Mucosa of stomach (tissue), 1 donor: ENCODE results near the gene LIPI.

Source experiments
- H3K27me3 ChIP-seq: one replicate; pipeline ENCODE4 v1.7.0; 2013; ENCODE audit warnings: mild to moderate bottlenecking, low read length; ENCODE audit not compliant: control insufficient read depth, insufficient read depth
- H3K36me3 ChIP-seq: one replicate; pipeline ENCODE4 v1.7.0; 2013; ENCODE audit warnings: low read length; ENCODE audit not compliant: control insufficient read depth, insufficient read depth
- H3K4me1 ChIP-seq: one replicate; pipeline ENCODE4 v1.7.0; 2013; ENCODE audit warnings: mild to moderate bottlenecking, low read length; ENCODE audit not compliant: control insufficient read depth, insufficient read depth
- H3K4me3 ChIP-seq: one replicate; pipeline ENCODE4 v1.7.0; 2013; ENCODE audit warnings: low read length
- H3K9ac ChIP-seq: one replicate; pipeline ENCODE4 v1.7.0; 2013; ENCODE audit warnings: mild to moderate bottlenecking, low read length, moderate library complexity
- H3K9me3 ChIP-seq: one replicate; pipeline ENCODE4 v1.7.0; 2013; ENCODE audit warnings: mild to moderate bottlenecking, low read length, moderate library complexity; ENCODE audit not compliant: control insufficient read depth
- donor health status: Pancreatic carcinoma.

Gene LIPI

DNA sequence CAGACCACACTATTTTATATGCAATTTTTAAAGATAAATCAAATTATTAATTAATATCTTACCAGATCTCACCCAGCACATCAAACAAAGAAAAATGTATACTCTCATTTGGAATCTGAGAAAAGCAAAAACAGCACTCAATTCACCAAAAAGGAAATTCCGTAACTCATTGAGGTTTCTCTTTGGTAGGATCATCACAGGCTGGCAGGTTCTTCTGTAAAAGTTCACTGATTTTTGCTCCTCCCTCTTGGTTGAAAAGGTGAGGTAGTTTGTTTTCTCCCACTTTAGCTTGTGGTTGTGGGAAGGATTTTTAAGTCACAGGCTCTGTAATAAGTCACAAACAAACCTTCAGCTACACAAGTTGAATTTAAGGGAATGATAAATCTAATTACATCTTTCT is at the start of gene LIPI:
LIPI (minus strand) TSS at position 218 of the 400 bp plus-strand sequence; CDS start at position 108, 110 bp downstream.
- Histone ChIP-seq H3K4me1 (no peaks in the 10 kb centered on the region), H3K9me3 (no peaks in the 10 kb centered on the region), H3K27me3 (no peaks in the 10 kb centered on the region), H3K36me3 (no peaks in the 10 kb centered on the region), H3K9ac (no peak within 1 kb of the TSS), H3K4me3 (no peak within 1 kb of the TSS)

DNA sequence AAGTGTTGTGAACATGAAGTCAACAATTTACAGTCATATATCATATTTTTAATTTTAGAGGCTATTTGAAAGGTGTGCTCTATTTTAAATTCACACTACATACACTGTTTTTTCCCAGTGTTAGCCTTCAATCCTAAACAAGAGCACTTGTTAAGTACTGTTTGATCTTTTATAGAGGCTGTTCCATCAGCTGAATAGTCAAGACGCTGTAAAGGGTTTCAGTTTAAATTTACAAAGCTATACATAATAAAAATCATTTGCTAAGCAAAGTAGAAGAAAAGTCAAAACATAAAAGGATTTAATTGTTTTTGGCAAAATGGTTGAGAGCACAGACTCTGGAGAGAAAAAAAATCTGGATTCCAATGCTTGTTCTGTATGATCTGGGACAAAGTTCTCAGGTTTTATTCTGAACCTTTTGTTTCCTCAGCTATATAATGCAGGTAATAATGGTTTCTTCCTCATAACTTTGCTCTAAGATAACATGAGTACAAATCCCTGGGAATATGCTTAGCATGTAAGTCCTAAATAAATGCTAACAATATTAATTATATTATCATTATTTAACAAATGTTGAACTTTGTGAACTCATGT is 49.5 kb upstream of the LIPI start:
- H3K9ac ChIP-seq, result no peak overlapping the region
- no peaks in the 10 kb centered on the region for H3K9me3 ChIP-seq
- no peaks in the 10 kb centered on the region for H3K36me3 ChIP-seq
- H3K27me3 ChIP-seq, result no peaks in the 10 kb centered on the region
- H3K4me3 ChIP-seq, result peak overlapping the region; percentile 22
- H3K4me1 ChIP-seq, result peaks cover 12% of the 10 kb centered on the region

DNA sequence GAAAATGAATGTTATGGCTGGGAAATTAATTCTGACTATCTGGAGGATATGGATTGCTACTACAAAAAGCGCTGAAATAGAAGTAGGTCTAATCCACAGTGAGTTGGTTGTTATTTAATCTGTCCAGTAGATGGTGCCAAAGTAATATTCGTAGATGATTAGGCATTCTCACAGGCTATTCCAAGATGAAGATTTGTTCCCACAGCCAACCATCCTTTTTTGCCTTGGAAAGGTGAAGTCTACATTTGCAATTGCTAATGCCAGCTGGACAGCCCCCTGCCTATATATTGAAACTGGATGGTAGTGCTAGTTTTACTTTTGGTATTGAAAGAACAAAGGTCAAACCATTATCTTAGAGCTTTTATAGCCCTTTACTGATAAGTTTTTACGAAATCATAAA is 49.0 kb upstream of the LIPI start:
- Histone ChIP-seq H3K4me3 (peak overlapping the region; percentile 22), H3K9me3 (no peaks in the 10 kb centered on the region), H3K9ac (no peak overlapping the region), H3K36me3 (no peaks in the 10 kb centered on the region), H3K4me1 (peaks cover 12% of the 10 kb centered on the region), H3K27me3 (no peaks in the 10 kb centered on the region)

DNA sequence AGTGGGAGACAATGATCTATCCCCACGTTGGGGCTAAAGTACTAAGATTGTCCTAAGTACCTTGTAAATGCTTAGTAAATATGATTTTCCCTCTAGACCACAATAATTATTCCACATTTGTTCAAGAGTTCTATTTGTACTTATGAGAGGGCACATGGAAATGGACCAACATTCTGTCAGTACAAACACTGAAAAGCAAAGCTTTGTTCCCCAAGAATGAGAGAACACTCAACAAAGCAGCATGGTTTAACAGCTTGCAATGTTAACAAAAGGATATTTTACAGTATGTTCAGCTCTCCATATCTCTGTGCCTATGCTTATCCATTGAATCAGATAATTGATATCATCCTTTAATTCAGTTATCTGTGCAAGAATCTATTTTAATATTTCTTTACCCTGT is 40.6 kb upstream of the LIPI start:
- Histone ChIP-seq H3K4me3 (no peak overlapping the region), H3K4me1 (no peaks in the 10 kb centered on the region), H3K9me3 (no peaks in the 10 kb centered on the region), H3K36me3 (no peaks in the 10 kb centered on the region), H3K9ac (no peak overlapping the region), H3K27me3 (no peaks in the 10 kb centered on the region)

DNA sequence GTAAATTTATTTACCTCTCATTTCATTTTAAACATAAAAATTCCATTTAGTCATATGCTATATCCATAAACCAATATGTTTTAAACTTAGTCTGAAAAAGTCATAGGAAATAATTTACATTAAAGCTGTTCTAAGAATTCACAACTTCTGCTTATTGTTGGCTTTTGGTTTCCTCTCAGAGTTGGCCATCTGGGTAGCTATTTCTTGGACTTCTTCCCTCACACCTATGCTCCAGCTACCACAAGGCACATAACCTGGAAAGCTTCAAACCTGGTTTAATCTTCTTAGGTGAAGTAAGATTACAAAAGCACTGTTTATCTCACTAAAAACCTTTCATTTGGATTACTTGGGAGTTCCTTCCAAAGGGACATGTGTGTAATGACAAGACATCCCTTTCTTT is 35.0 kb upstream of the LIPI start:
- no peaks in the 10 kb centered on the region for H3K27me3 ChIP-seq
- H3K36me3 ChIP-seq, result no peaks in the 10 kb centered on the region

DNA sequence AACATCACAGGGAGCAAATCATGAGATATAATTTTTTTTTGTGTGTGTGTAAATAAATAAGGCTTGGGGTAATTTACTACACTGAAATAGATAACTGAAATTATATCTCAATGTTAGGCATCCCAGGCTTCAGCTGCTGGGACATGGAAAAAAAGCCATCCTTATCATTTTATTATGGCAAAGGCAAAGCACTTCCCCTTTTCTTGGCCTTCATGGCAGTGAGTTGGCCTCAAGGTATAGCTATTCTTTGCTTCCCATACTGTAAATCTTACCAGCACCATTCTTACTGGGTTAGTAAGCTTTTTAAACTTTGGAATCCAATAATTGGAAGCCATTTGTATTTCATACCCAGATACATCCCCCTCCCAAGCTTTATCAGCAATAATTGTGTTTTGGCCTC is 34.2 kb upstream of the LIPI start:
- H3K27me3 ChIP-seq, result no peaks in the 10 kb centered on the region
- H3K4me3 ChIP-seq, result no peak overlapping the region
- no peak overlapping the region for H3K9ac ChIP-seq
- no peaks in the 10 kb centered on the region for H3K36me3 ChIP-seq
- no peaks in the 10 kb centered on the region for H3K9me3 ChIP-seq
- H3K4me1 ChIP-seq, result no peaks in the 10 kb centered on the region

More for the DNA sequence above, 35.0 kb upstream of the LIPI start:
- Histone ChIP-seq H3K9ac (no peak overlapping the region), H3K9me3 (no peaks in the 10 kb centered on the region), H3K4me3 (no peak overlapping the region), H3K4me1 (no peaks in the 10 kb centered on the region)

DNA sequence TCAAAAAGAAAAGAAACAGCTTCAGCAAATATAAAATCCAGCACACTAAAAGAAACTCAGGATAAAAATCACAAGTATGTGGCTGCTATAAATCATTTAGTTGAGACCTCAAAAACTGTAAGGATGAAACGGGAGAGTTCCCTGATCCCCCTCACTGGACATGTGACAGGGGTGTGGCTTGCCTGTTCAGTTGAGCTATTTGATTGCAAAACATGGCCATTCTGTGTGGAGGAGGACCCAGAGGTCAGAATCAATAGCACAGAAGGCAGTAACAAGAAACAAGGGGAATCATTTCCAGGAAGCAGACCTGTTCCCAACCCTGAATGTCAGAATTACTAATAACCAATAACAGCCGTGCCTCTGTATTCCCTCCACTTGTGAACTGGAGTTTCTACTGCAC is 33.1 kb upstream of the LIPI start:
- H3K9me3 ChIP-seq, result no peaks in the 10 kb centered on the region
- no peak overlapping the region for H3K9ac ChIP-seq
- no peaks in the 10 kb centered on the region for H3K36me3 ChIP-seq
- H3K27me3 ChIP-seq, result no peaks in the 10 kb centered on the region
- no peaks in the 10 kb centered on the region for H3K4me1 ChIP-seq
- no peak overlapping the region for H3K4me3 ChIP-seq

DNA sequence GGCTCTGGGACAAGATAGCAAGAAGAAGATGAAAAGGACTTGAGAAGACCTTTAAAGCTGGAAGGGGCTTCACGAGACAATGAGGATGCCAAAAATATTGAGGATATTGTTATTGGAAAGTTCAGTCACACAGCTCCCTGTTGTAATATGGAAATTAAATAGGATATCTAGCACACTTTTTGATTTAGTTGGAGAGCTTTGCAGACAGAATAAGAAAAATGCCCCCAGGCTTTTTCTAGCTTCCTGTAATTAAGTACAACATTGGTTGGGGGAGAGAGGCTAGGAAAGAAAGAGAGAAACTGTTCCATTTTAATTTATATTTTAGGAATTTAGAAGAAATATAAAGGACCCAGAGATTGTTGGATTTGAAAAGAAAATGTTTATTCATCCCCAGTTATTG is 32.7 kb upstream of the LIPI start:
- no peaks in the 10 kb centered on the region for H3K9me3 ChIP-seq
- no peak overlapping the region for H3K4me3 ChIP-seq
- no peaks in the 10 kb centered on the region for H3K36me3 ChIP-seq
- H3K27me3 ChIP-seq, result no peaks in the 10 kb centered on the region
- H3K9ac ChIP-seq, result no peak overlapping the region
- no peaks in the 10 kb centered on the region for H3K4me1 ChIP-seq

DNA sequence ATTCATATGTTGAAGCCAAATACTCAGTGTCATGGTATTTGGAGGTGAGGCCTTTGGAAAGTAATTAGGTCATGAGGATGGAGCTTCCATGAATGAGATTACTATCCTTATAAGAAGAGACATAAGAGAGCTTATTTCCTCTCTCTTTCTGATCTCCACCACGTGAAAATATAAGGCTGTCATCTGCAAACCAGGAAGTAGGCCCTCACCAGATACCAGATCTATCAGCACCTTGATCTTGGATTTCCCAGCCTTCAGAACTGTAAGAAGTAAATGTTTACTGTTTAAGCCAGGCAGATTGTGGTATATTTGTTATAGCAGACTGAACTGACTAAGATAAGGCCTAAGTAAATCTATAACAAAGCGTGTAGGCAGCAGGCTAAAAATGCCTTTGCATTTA is 30.5 kb upstream of the LIPI start:
- no peaks in the 10 kb centered on the region for H3K4me1 ChIP-seq
- H3K9me3 ChIP-seq, result no peaks in the 10 kb centered on the region
- no peaks in the 10 kb centered on the region for H3K27me3 ChIP-seq
- no peak overlapping the region for H3K9ac ChIP-seq
- H3K36me3 ChIP-seq, result no peaks in the 10 kb centered on the region
- H3K4me3 ChIP-seq, result no peak overlapping the region

DNA sequence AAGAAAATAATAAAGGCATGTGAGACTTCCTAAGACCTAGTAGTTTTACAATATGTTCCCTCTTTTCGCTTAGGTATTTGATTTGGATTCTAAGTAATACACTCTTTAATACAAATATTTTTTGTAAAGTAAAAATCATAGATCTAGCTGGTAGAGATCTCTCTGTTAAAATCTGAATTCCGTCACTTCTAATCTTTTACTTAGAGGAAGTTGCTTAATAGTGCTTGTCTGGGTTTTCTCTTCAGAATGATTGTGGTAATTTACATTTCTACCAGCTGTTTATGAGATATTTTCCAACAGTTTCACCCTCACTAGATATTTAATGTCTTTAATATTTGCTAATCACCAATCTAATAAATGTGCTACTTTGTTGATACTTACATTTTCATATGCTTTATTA is 28.5 kb upstream of the LIPI start:
- Histone ChIP-seq H3K9me3 (no peaks in the 10 kb centered on the region), H3K9ac (no peak overlapping the region), H3K4me3 (no peak overlapping the region)

DNA sequence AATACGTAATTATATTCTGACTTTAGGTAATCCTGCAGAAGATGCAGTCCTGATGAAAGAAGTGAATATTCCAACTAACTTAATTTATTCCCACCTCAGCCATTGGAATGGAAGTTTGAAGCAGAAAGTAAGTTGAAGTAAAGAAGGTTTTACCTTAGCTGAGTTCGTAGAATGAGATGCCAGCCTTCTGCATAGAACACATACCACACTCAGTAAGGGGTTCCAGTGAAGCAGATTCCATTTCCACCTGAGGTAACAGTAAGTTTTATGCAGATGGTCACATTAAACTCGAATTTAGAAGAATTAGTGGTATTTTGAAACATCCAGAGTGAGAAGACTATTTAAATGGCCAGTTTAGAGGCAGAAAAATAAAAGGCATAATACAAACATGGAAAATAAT is 25.4 kb upstream of the LIPI start:
- H3K4me3 ChIP-seq, result no peak overlapping the region
- no peaks in the 10 kb centered on the region for H3K9me3 ChIP-seq
- no peaks in the 10 kb centered on the region for H3K4me1 ChIP-seq
- H3K27me3 ChIP-seq, result no peaks in the 10 kb centered on the region
- no peak overlapping the region for H3K9ac ChIP-seq
- H3K36me3 ChIP-seq, result no peaks in the 10 kb centered on the region

More for the DNA sequence above, 28.5 kb upstream of the LIPI start:
- no peaks in the 10 kb centered on the region for H3K27me3 ChIP-seq
- H3K4me1 ChIP-seq, result no peaks in the 10 kb centered on the region
- H3K36me3 ChIP-seq, result no peaks in the 10 kb centered on the region

DNA sequence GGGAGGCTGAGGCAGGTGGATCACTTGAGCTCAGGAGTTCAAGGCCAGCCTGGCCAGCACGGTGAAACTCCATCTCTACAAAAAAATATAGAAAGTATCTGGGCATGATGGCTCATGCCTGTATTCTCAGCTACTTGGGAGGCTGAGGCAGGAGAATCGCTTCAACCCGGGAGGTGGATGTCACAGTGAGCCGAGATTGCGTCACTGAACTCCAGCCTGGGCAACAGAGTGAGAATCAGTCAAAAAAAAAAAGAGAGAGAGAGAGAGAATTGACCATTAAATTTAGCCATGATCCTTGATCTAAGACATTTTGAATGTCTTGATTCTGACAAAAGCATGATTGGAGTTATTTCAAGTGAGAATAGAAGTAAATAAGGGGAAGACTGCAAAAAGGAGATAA is 24.3 kb upstream of the LIPI start:
- Histone ChIP-seq H3K4me1 (no peaks in the 10 kb centered on the region), H3K9me3 (no peaks in the 10 kb centered on the region), H3K27me3 (no peaks in the 10 kb centered on the region), H3K4me3 (no peak overlapping the region), H3K9ac (no peak overlapping the region), H3K36me3 (no peaks in the 10 kb centered on the region)

DNA sequence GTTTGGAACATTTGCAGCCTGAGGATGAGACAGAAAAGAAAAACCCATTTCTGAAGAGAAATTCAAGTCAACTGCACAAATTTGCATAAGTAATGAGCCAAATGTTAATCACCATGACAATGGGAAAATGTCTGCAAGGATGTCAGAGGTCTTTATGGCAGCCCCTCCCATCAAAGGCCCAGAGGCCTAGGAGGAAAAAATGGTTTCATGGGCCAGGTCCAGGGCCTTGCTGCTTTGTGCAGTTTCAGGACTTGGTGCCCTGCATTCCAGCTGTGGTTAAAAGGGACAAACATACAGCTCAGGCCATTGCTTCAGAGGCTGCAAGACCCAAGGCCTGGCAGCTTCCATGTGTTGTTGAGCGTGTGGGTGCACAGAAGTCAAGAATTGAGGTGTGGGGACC is 18.6 kb upstream of the LIPI start:
- H3K27me3 ChIP-seq, result no peaks in the 10 kb centered on the region
- no peaks in the 10 kb centered on the region for H3K9me3 ChIP-seq
- H3K4me3 ChIP-seq, result no peak overlapping the region
- H3K4me1 ChIP-seq, result no peaks in the 10 kb centered on the region
- H3K36me3 ChIP-seq, result no peaks in the 10 kb centered on the region
- no peak overlapping the region for H3K9ac ChIP-seq
